GM10248 (cell line): Measurements from ENCODE around the gene BBOX1.

Source experiments
- CTCF ChIA-PET: fragments of 300-600 bp; sonication (Branson Sonifier 250); formaldehyde crosslinking; extraction: SDS; loops from one replicate; lab custom pipeline; 2021; ENCODE audit warnings: antibody characterized with exemption; lab: Yijun Ruan, JAX
- POLR2A ChIA-PET: fragments of 350-650 bp; sonication (Branson Sonifier 250); formaldehyde crosslinking; extraction: SDS; loops from one replicate; lab custom pipeline; 2020; ENCODE audit warnings: antibody characterized with exemption; lab: Yijun Ruan, JAX
- DNase-seq: peaks from one replicate; pipeline ENCODE4 v3.0.0; 2012; ENCODE audit errors: extremely low spot score
- CTCF ChIP-seq: IDR thresholded peaks from 2 replicates; pipeline ENCODE4 v1.5.1; 2012; ENCODE audit warnings: mild to moderate bottlenecking, low read depth; ENCODE audit errors: extremely low read depth, missing control alignments, control extremely low read depth

The BBOX1 gene

GRCh38 chr11:27116684-27117083, 76.1 kb downstream of the BBOX1 start:
- POLR2A ChIA-PET: no interaction called here
- DNase-seq: no peak
- no peak for TF ChIP-seq CTCF
- CTCF ChIA-PET: interaction anchor here (0.7 to 1.1 kb wide), 2 partner anchors 25 to 41 kb away, joined by 3 read pairs; no protein-coding TSS in a partner anchor

- POLR2A ChIA-PET: no interaction called here
- CTCF ChIA-PET: interaction anchor here (2.1 kb wide), 1 partner anchor 9 kb away, joined by 5 read pairs; no protein-coding TSS in a partner anchor
- TF ChIP-seq CTCF: no peak
- DNase-seq: no peak
Observed at GRCh38 chr11:27118371-27118770, 77.8 kb downstream of the BBOX1 start.

- TF ChIP-seq CTCF: no peak
- CTCF ChIA-PET: interaction anchor here (2.1 kb wide), 1 partner anchor 10 kb away, joined by 5 read pairs; no protein-coding TSS in a partner anchor
- no peak for DNase-seq
- POLR2A ChIA-PET: no interaction called here
Observed at GRCh38 chr11:27118949-27119348, 78.3 kb downstream of the BBOX1 start.

- POLR2A ChIA-PET: no interaction called here
- no peak for DNase-seq
- TF ChIP-seq CTCF: no peak
- CTCF ChIA-PET: interaction anchor here (2.1 kb wide), 1 partner anchor 10 kb away, joined by 5 read pairs; no protein-coding TSS in a partner anchor
Observed at GRCh38 chr11:27119396-27119795, 78.8 kb downstream of the BBOX1 start.

GRCh38 chr11:27120211-27120610, 79.6 kb downstream of the BBOX1 start:
- ChIA-PET CTCF (interaction anchor here (2.1 kb wide), 1 partner anchor 11 kb away, joined by 5 read pairs; no protein-coding TSS in a partner anchor), POLR2A (no interaction called here)
- no peak for TF ChIP-seq CTCF
- DNase-seq: no peak

GRCh38 chr11:27122001-27122400, 81.4 kb downstream of the BBOX1 start:
- ChIA-PET POLR2A (no interaction called here), CTCF (no interaction called here)
- TF ChIP-seq CTCF: no peak
- no peak for DNase-seq
